Prostate gland (tissue), 2 donors: ENCODE measurements around the gene ERAL1.

Source experiments
- POLR2A ChIP-seq: fragments of 450-650 bp; IDR thresholded peaks from one replicate; pipeline ENCODE4 v1.6.1; 2016; ENCODE audit warnings: antibody characterized with exemption, mild to moderate bottlenecking
- POLR2AphosphoS5 ChIP-seq: sonication (generic); formaldehyde crosslinking; IDR thresholded peaks from one replicate; pipeline ENCODE4 v1.6.1; 2017; ENCODE audit warnings: antibody characterized with exemption
- TF ChIP-seq, protein P1 (sequence below), 4 experiments: fragments of 200-600 bp in 2 of 4; fragments of 450-650 bp in 2 of 4; sonication (generic) in 2 of 4; IDR thresholded peaks; 1 replicate in 3 of 4; 2 replicates in 1 of 4; pipeline ENCODE4 v1.5.1; 2016 to 2019; ENCODE audit warnings: antibody characterized with exemption in 4 of 4, mild to moderate bottlenecking in 2 of 4, moderate library complexity in 2 of 4

GRCh38 chr17:28839221-28839620, 15.6 kb upstream of the ERAL1 start:
- TF ChIP-seq POLR2AphosphoS5: no peak
- no peak for TF ChIP-seq POLR2A
- TF ChIP-seq, protein P1, sequence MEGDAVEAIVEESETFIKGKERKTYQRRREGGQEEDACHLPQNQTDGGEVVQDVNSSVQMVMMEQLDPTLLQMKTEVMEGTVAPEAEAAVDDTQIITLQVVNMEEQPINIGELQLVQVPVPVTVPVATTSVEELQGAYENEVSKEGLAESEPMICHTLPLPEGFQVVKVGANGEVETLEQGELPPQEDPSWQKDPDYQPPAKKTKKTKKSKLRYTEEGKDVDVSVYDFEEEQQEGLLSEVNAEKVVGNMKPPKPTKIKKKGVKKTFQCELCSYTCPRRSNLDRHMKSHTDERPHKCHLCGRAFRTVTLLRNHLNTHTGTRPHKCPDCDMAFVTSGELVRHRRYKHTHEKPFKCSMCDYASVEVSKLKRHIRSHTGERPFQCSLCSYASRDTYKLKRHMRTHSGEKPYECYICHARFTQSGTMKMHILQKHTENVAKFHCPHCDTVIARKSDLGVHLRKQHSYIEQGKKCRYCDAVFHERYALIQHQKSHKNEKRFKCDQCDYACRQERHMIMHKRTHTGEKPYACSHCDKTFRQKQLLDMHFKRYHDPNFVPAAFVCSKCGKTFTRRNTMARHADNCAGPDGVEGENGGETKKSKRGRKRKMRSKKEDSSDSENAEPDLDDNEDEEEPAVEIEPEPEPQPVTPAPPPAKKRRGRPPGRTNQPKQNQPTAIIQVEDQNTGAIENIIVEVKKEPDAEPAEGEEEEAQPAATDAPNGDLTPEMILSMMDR (IDR thresholded peaks at IDR 0.05): no peak
